Activated CD4-positive, alpha-beta T cell treated with anti-CD3 and anti-CD28 coated beads, Interleukin-2, amount 10 ng/mL, durations not matched to agents 24 days and 14 days (primary cell): ENCODE results near the gene MGMT. TPM values are rescaled to one million over a fixed set of nuclear protein-coding genes. Genes with fewer than 3 reads are reported as not detected.

ENCODE experiments used
- DNase-seq: peaks from one replicate; pipeline ENCODE4 v3.0.0; 2022
- H3K27ac Mint-ChIP-seq: one replicate; pipeline ENCODE4 v1.8.0; 2022; ENCODE audit warnings: mild to moderate bottlenecking, mixed read lengths
- H3K27me3 Mint-ChIP-seq: one replicate; pipeline ENCODE4 v1.8.0; 2022; ENCODE audit warnings: mixed read lengths
- H3K36me3 Mint-ChIP-seq: one replicate; pipeline ENCODE4 v1.8.0; 2022; ENCODE audit warnings: low read depth, mild to moderate bottlenecking, mixed read lengths
- H3K4me1 Mint-ChIP-seq: one replicate; pipeline ENCODE4 v1.8.0; 2021; ENCODE audit warnings: mixed read lengths
- H3K4me3 Mint-ChIP-seq: one replicate; pipeline ENCODE4 v1.8.0; 2022; ENCODE audit warnings: mild to moderate bottlenecking, moderate library complexity, mixed read lengths
- H3K9me3 Mint-ChIP-seq: one replicate; pipeline ENCODE4 v1.8.0; 2021; ENCODE audit warnings: mixed read lengths
- intact Hi-C: fragments of 100-400 bp; cut with micrococcal nuclease; formaldehyde crosslinking; loops from one replicate; pipeline ENCODE4 v1.15.1; 2023
- total RNA-seq: library from RNA; stranded (reverse); gene quantifications from 2 replicates; pipeline ENCODE4 v1.2.3, GENCODE V29; 2022

MGMT gene
- total RNA-seq, 1 donor from 2014 or later: 19.5 TPM

- no peaks in the 10 kb centered on the region for H3K9me3 Mint-ChIP-seq
- intact Hi-C loops: no loop called here
- no peaks in the 10 kb centered on the region for H3K36me3 Mint-ChIP-seq
- no peaks in the 10 kb centered on the region for H3K27me3 Mint-ChIP-seq
- no peaks in the 10 kb centered on the region for H3K4me1 Mint-ChIP-seq
- no peak for DNase-seq
- H3K27ac Mint-ChIP-seq: no peak overlapping the region
- no peak overlapping the region for H3K4me3 Mint-ChIP-seq
These were observed 213.8 kb downstream of the MGMT start for GRCh38 chr10:129680661-129681344.

DNA sequence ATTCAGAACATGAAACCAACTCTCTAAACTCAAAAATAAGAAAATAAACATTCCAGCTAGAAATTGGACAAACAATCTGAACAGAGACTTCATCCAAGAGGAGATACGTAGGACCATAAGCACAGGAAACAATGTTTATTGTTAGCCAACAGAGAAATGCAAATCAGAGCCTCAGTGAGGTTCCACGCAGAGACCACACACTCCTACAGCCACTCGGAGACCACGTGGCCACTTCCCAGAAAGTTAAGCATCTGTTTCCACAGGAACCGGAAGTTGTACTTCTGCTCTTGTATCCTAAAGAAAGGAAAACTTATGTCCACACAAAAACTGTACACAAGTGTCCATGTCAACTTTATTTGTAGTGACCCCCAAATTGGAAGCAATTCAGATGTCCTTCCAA lies 214.8 kb downstream of the MGMT start:
- no peak overlapping the region for H3K27ac Mint-ChIP-seq
- H3K9me3 Mint-ChIP-seq: no peaks in the 10 kb centered on the region
- no peak overlapping the region for H3K4me3 Mint-ChIP-seq
- no peak for DNase-seq
- H3K36me3 Mint-ChIP-seq: no peaks in the 10 kb centered on the region
- intact Hi-C loops: no loop called here
- H3K27me3 Mint-ChIP-seq: no peaks in the 10 kb centered on the region
- no peaks in the 10 kb centered on the region for H3K4me1 Mint-ChIP-seq

GRCh38 chr10:129683519-129683918 lies 216.5 kb downstream of the MGMT start:
- no peaks in the 10 kb centered on the region for H3K36me3 Mint-ChIP-seq
- no peak overlapping the region for H3K4me3 Mint-ChIP-seq
- no peaks in the 10 kb centered on the region for H3K9me3 Mint-ChIP-seq
- H3K27ac Mint-ChIP-seq: no peak overlapping the region
- H3K4me1 Mint-ChIP-seq: no peaks in the 10 kb centered on the region
- intact Hi-C loops: no loop called here
- no peaks in the 10 kb centered on the region for H3K27me3 Mint-ChIP-seq
- no peak for DNase-seq

DNA sequence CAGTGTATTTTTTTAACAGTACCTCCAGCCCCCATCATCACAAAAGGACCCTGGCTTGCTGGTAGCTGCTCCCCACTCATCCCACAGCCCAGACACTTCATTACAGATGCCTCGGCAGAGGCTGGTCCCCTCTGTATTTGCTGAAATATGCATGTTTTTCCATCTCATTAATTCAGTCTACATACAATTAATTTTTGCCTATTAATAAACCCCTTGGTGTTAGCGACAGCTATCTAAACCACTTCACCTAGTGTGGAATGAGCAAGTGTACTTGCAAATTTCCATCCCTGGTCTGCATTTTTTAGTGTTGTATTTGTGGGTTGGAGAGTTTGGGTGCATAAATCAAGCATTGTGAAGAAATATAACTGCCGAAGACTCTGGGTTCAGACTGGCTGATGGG lies 216.9 kb downstream of the MGMT start:
- no peaks in the 10 kb centered on the region for H3K4me1 Mint-ChIP-seq
- no peaks in the 10 kb centered on the region for H3K9me3 Mint-ChIP-seq
- H3K27ac Mint-ChIP-seq: no peak overlapping the region
- H3K4me3 Mint-ChIP-seq: no peak overlapping the region
- intact Hi-C loops: no loop called here
- no peak for DNase-seq
- no peaks in the 10 kb centered on the region for H3K27me3 Mint-ChIP-seq
- no peaks in the 10 kb centered on the region for H3K36me3 Mint-ChIP-seq

DNA sequence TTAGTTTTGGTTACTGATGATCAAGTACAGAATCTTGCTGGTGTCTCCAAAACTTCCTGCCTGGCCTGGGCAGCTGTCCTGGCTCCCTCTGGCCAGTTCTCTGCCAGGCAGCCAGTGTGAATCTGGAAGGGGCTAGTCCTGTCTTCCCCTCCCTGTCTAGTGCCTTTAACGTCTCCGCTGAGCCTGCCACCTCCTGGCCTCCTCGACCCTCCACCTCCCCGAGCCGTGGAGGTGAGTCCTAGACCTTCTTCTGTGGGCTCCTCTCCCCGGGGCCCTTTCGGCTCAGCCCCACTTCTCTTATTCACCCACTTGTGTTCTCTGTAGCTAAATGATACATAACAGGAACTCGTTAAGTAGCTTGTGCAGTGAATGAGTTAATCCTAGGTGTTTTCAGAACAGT lies 218.2 kb downstream of the MGMT start:
- Mint-ChIP-seq H3K4me3 (no peak overlapping the region), H3K27me3 (no peaks in the 10 kb centered on the region), H3K36me3 (no peaks in the 10 kb centered on the region), H3K9me3 (no peaks in the 10 kb centered on the region), H3K27ac (no peak overlapping the region), H3K4me1 (no peaks in the 10 kb centered on the region)
- intact Hi-C loops: no loop called here
- DNase-seq: no peak

DNA sequence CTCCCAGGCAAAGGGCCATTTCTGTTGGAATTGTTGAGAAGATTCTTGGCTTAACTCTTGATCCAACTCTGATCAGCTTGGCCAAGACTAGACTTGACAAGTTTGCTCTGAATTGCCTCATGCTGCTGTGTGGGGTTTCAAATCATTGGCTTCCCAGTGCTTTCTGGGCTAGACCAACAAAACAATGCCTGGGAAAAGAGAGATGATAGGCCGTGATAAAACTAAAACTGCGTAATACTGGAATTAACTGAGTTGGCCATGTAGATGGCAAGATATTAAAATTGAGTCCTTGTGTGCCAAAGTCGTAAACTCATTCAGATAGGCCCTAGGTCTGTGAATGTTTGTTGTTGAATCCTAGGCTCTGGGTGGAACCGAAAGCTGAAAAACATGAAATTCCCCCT lies 222.6 kb downstream of the MGMT start:
- no peaks in the 10 kb centered on the region for H3K4me1 Mint-ChIP-seq
- intact Hi-C loops: no loop called here
- no peak overlapping the region for H3K4me3 Mint-ChIP-seq
- H3K36me3 Mint-ChIP-seq: no peaks in the 10 kb centered on the region
- no peaks in the 10 kb centered on the region for H3K27me3 Mint-ChIP-seq
- no peak overlapping the region for H3K27ac Mint-ChIP-seq
- no peaks in the 10 kb centered on the region for H3K9me3 Mint-ChIP-seq
- no peak for DNase-seq

- H3K9me3 Mint-ChIP-seq: no peaks in the 10 kb centered on the region
- no peaks in the 10 kb centered on the region for H3K27me3 Mint-ChIP-seq
- intact Hi-C loops: no loop called here
- H3K4me3 Mint-ChIP-seq: no peak overlapping the region
- no peaks in the 10 kb centered on the region for H3K4me1 Mint-ChIP-seq
- H3K36me3 Mint-ChIP-seq: no peaks in the 10 kb centered on the region
- DNase-seq: no peak
- H3K27ac Mint-ChIP-seq: no peak overlapping the region
These were observed 223.4 kb downstream of the MGMT start for GRCh38 chr10:129690248-129691070.

DNA sequence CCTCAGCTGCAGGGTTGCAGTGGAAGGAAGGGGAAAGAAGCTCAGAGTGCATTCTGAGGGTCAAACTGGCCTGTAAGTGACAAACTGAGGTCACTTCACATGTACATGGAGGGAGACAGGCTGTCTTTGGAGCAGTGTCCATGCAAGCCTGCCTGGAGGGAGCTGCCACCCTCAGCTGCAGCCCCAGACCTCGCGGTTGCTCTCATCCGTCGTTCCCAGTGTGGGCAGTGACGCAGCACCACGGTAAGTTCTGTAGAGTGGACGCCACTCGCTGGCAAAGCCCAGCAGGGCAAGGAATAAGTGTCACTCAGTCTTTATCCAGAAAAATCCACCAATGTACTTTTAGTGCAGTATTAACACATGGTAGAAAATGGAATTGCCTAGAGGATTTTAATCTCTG lies 225.7 kb downstream of the MGMT start:
- Mint-ChIP-seq H3K4me3 (no peak overlapping the region), H3K9me3 (no peaks in the 10 kb centered on the region), H3K27ac (no peak overlapping the region), H3K4me1 (no peaks in the 10 kb centered on the region), H3K36me3 (no peaks in the 10 kb centered on the region), H3K27me3 (no peaks in the 10 kb centered on the region)
- intact Hi-C loops: no loop called here
- DNase-seq: no peak

DNA sequence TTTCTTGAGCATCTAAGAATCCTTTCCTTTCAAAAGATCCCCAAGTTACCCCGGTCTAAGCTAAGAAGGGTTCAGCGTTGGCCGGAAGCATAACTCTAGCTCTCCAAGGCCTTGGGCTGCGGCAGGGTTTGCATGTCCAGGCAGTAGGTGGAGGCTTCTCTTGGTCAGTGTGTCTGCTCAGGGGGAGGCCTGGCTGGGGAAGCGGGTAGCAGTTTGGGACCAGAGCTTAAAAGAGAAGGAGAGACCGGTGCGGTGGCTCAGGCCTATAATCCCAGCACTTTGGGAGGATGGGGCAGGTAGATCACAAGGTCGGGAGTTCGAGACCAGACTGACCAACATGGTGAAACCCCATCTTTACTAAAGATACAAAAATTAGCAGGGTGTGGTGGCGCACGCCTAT lies 226.3 kb downstream of the MGMT start:
- no peak overlapping the region for H3K4me3 Mint-ChIP-seq
- H3K4me1 Mint-ChIP-seq: no peaks in the 10 kb centered on the region
- DNase-seq: no peak
- intact Hi-C loops: no loop called here
- no peaks in the 10 kb centered on the region for H3K9me3 Mint-ChIP-seq
- H3K27ac Mint-ChIP-seq: no peak overlapping the region
- no peaks in the 10 kb centered on the region for H3K27me3 Mint-ChIP-seq
- H3K36me3 Mint-ChIP-seq: no peaks in the 10 kb centered on the region

DNA sequence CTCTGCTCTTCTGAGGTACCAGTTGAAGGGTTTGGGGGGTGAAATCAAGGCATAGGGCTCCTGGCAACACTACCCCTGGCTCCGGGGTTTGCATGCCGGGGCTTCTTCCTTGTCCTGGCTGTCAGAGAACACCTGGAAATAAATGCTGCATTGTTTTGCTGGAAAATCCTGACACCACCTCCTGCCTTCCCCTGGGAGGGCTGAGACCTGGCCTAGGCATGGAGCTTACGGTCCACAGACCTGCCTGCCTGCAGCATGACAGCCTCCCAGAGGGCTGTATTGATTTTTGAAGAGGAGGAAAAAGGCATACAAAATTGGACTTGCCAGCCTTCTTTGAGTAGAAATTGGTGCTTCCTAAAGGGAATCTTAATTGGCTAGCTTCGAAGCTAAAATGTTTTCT lies 227.1 kb downstream of the MGMT start:
- no peaks in the 10 kb centered on the region for H3K9me3 Mint-ChIP-seq
- H3K27me3 Mint-ChIP-seq: no peaks in the 10 kb centered on the region
- no peaks in the 10 kb centered on the region for H3K36me3 Mint-ChIP-seq
- intact Hi-C loops: no loop called here
- no peak for DNase-seq
- H3K27ac Mint-ChIP-seq: no peak overlapping the region
- H3K4me1 Mint-ChIP-seq: no peaks in the 10 kb centered on the region
- H3K4me3 Mint-ChIP-seq: no peak overlapping the region

GRCh38 chr10:129694691-129695243 lies 227.7 kb downstream of the MGMT start:
- H3K9me3 Mint-ChIP-seq: no peaks in the 10 kb centered on the region
- no peak overlapping the region for H3K4me3 Mint-ChIP-seq
- H3K36me3 Mint-ChIP-seq: no peaks in the 10 kb centered on the region
- no peaks in the 10 kb centered on the region for H3K27me3 Mint-ChIP-seq
- no peak for DNase-seq
- intact Hi-C loops: no loop called here
- no peak overlapping the region for H3K27ac Mint-ChIP-seq
- H3K4me1 Mint-ChIP-seq: no peaks in the 10 kb centered on the region

- H3K9me3 Mint-ChIP-seq: no peaks in the 10 kb centered on the region
- no peak for DNase-seq
- no peaks in the 10 kb centered on the region for H3K36me3 Mint-ChIP-seq
- no peaks in the 10 kb centered on the region for H3K4me1 Mint-ChIP-seq
- H3K27ac Mint-ChIP-seq: no peak overlapping the region
- no peak overlapping the region for H3K4me3 Mint-ChIP-seq
- H3K27me3 Mint-ChIP-seq: no peaks in the 10 kb centered on the region
- intact Hi-C loops: no loop called here
These were observed 228.6 kb downstream of the MGMT start for GRCh38 chr10:129695671-129696070.

- Mint-ChIP-seq H3K9me3 (no peaks in the 10 kb centered on the region), H3K4me3 (no peak overlapping the region)
These were observed 229.6 kb downstream of the MGMT start for GRCh38 chr10:129696636-129697035.

DNA sequence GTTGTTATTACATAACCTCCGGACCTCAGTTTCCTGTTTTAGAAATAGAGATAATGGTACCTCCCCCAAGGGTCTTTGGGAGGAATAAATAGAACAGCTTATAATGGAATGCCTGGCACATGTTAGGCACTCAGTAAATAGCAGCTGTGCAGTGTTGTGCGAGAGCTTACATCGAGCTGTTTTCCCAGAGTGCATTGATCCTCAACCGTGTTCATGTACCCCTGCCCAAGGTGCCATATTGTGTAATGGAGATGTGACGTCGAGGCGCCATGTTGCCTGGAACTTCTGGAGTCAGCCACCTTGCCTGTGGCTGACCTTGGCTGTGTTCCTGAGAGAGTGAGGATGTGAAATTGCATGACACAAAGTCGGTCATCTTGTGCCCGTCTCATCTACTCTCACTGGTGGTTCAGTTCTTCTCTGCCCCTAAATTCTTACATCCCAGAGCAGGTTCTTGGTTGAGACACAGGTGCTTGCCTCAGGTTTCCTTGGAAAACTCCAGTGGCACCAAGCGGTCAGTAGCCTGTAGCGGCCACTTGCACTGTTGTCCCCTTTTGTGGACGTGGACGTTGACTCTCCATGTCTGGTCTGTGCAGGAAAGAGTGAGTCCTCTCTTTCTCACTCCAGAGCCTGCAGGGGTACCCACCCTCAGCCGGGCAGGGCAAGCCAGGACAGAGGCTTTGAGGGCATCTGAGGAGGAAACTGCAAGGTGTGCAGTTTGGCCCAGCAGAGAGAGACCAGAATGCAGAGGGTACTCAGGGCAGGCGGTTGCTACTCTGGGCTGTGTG lies 230.6 kb downstream of the MGMT start:
- no peaks in the 10 kb centered on the region for H3K9me3 Mint-ChIP-seq
- no peak overlapping the region for H3K27ac Mint-ChIP-seq
- H3K27me3 Mint-ChIP-seq: no peaks in the 10 kb centered on the region
- H3K36me3 Mint-ChIP-seq: no peaks in the 10 kb centered on the region
- intact Hi-C loops: no loop called here
- no peak for DNase-seq
- H3K4me1 Mint-ChIP-seq: no peaks in the 10 kb centered on the region
- no peak overlapping the region for H3K4me3 Mint-ChIP-seq

More at GRCh38 chr10:129696636-129697035, 229.6 kb downstream of the MGMT start:
- no peak for DNase-seq
- Mint-ChIP-seq H3K27ac (no peak overlapping the region), H3K36me3 (no peaks in the 10 kb centered on the region), H3K4me1 (no peaks in the 10 kb centered on the region), H3K27me3 (no peaks in the 10 kb centered on the region)
- intact Hi-C loops: no loop called here
